Tibial nerve (tissue), 4 donors: ENCODE results near the gene MRPL23. TPM values are rescaled to one million over a fixed set of nuclear protein-coding genes. Genes with fewer than 3 reads are reported as not detected.

Experiments used
- DNase-seq, 2 donors: peaks; one replicate each; pipeline ENCODE4 v3.0.0-alpha.2; 2019; ENCODE audit warnings: low spot score in 2 of 2
- H3K27ac ChIP-seq, 4 donors: fragments of 200-600 bp; sonication (generic) in 3 of 4; one replicate each; pipeline ENCODE4 v1.5.1; 2017 to 2019; ENCODE audit warnings: mild to moderate bottlenecking in 1 of 4
- H3K27me3 ChIP-seq, 2 donors: fragments of 200-600 bp; sonication (generic) in 1 of 2; one replicate each; pipeline versions ENCODE4 v1.5.1 to v1.6.0; 2017 to 2019
- H3K36me3 ChIP-seq, 3 donors: fragments of 200-600 bp; sonication (generic); one replicate each; pipeline ENCODE4 v1.5.1; 2018 to 2019
- H3K4me1 ChIP-seq, 4 donors: fragments of 200-600 bp; sonication (generic) in 3 of 4; one replicate each; pipeline ENCODE4 v1.5.1; 2017 to 2019
- H3K4me3 ChIP-seq, 4 donors: fragments of 200-600 bp; sonication (generic) in 3 of 4; one replicate each; pipeline ENCODE4 v1.5.1; 2017 to 2019; ENCODE audit warnings: mild to moderate bottlenecking in 1 of 4, moderate library complexity in 1 of 4
- H3K9me3 ChIP-seq, 4 donors: fragments of 200-600 bp; sonication (generic) in 3 of 4; one replicate each; pipeline ENCODE4 v1.5.1; 2017 to 2019
- CTCF ChIP-seq, 5 experiments: fragments of 200-600 bp in 3 of 5; fragments of 450-650 bp in 2 of 5; sonication (generic) in 3 of 5; IDR thresholded peaks; one replicate each; pipeline ENCODE4 v1.5.1; 2016 to 2019; ENCODE audit warnings: antibody characterized with exemption in 5 of 5, mild to moderate bottlenecking in 3 of 5, moderate library complexity in 2 of 5
- EP300 ChIP-seq, 2 donors: sonication (generic); formaldehyde crosslinking; IDR thresholded peaks; one replicate each; pipeline ENCODE4 v1.6.1; 2017; ENCODE audit warnings: antibody characterized with exemption in 2 of 2, mild to moderate bottlenecking in 1 of 2
- POLR2A ChIP-seq, 2 donors: fragments of 450-650 bp; IDR thresholded peaks; one replicate each; pipeline ENCODE4 v1.6.1; 2017; ENCODE audit warnings: antibody characterized with exemption in 2 of 2, mild to moderate bottlenecking in 2 of 2, moderate library complexity in 2 of 2
- WGBS, 2 donors: methylation state at CpG; one replicate each; pipeline ENCODE4 v1.1.5; 2018; 5-methylcytosine and 5-hydroxymethylcytosine counted together
- total RNA-seq, 4 donors: library from RNA; depleted of rRNA; stranded (reverse); fragments of >200 nt; gene quantifications; one replicate each; pipeline ENCODE4 v1.1.0, GENCODE V29; 2016

MRPL23 gene
- total RNA-seq, 4 donors from 2014 or later = 81.9 to 139 (median 136) TPM

GRCh38 chr11:1964955-1965354 is 17.8 kb downstream of the MRPL23 start:
- no peaks in the 10 kb centered on the region for H3K27me3 ChIP-seq
- TF ChIP-seq CTCF (IDR thresholded peaks at IDR 0.05) = no peak
- TF ChIP-seq EP300 (IDR thresholded peaks at IDR 0.05) = no peak
- no peak for TF ChIP-seq POLR2A (IDR thresholded peaks at IDR 0.05)
- H3K4me3 ChIP-seq = no peak overlapping the region
- no peaks in the 10 kb centered on the region for H3K9me3 ChIP-seq
- H3K36me3 ChIP-seq = no peaks in the 10 kb centered on the region
- H3K4me1 ChIP-seq = no peaks in the 10 kb centered on the region
- no peak for DNase-seq
- no peak overlapping the region for H3K27ac ChIP-seq
- no CpG with 5 or more reads among the region's 20 CpGs for WGBS, 2 donors

GRCh38 chr11:1966531-1966930 is 19.4 kb downstream of the MRPL23 start:
- Histone ChIP-seq H3K27ac (no peak overlapping the region), H3K9me3 (no peaks in the 10 kb centered on the region)

GRCh38 chr11:1967641-1968225 is 20.6 kb downstream of the MRPL23 start:
- DNase-seq = no peak
- WGBS, 2 donors = no CpG with 5 or more reads among the region's 21 CpGs
- no peak overlapping the region for H3K27ac ChIP-seq

More at GRCh38 chr11:1966531-1966930, 19.4 kb downstream of the MRPL23 start:
- no peaks in the 10 kb centered on the region for H3K4me1 ChIP-seq
- TF ChIP-seq EP300 (IDR thresholded peaks at IDR 0.05) = no peak
- DNase-seq = no peak
- H3K36me3 ChIP-seq = no peaks in the 10 kb centered on the region
- WGBS, 2 donors = no CpG with 5 or more reads among the region's 18 CpGs
- H3K4me3 ChIP-seq = no peak overlapping the region
- H3K27me3 ChIP-seq = no peaks in the 10 kb centered on the region

GRCh38 chr11:1968454-1969002 is 21.4 kb downstream of the MRPL23 start:
- H3K27ac ChIP-seq = no peak overlapping the region
- DNase-seq = no peak
- TF ChIP-seq EP300 (IDR thresholded peaks at IDR 0.05) (no peak), POLR2A (IDR thresholded peaks at IDR 0.05) (no peak), CTCF (IDR thresholded peaks at IDR 0.05) (no peak)
- no CpG with 5 or more reads among the region's 24 CpGs for WGBS, 2 donors
- no peak overlapping the region for H3K4me3 ChIP-seq
- H3K27me3 ChIP-seq = no peaks in the 10 kb centered on the region
- no peaks in the 10 kb centered on the region for H3K9me3 ChIP-seq
- H3K4me1 ChIP-seq = no peaks in the 10 kb centered on the region
- no peaks in the 10 kb centered on the region for H3K36me3 ChIP-seq

More at GRCh38 chr11:1967641-1968225, 20.6 kb downstream of the MRPL23 start:
- H3K36me3 ChIP-seq = no peaks in the 10 kb centered on the region
- H3K27me3 ChIP-seq = no peaks in the 10 kb centered on the region
- no peak overlapping the region for H3K4me3 ChIP-seq
- no peak for TF ChIP-seq EP300 (IDR thresholded peaks at IDR 0.05)
- TF ChIP-seq CTCF (IDR thresholded peaks at IDR 0.05) = no peak
- TF ChIP-seq POLR2A (IDR thresholded peaks at IDR 0.05) = no peak
- H3K4me1 ChIP-seq = no peaks in the 10 kb centered on the region
- H3K9me3 ChIP-seq = no peaks in the 10 kb centered on the region

GRCh38 chr11:1969035-1969434 is 21.9 kb downstream of the MRPL23 start:
- H3K36me3 ChIP-seq = no peaks in the 10 kb centered on the region
- H3K27me3 ChIP-seq = no peaks in the 10 kb centered on the region
- TF ChIP-seq EP300 (IDR thresholded peaks at IDR 0.05) (no peak), CTCF (IDR thresholded peaks at IDR 0.05) (no peak), POLR2A (IDR thresholded peaks at IDR 0.05) (no peak)
- DNase-seq = no peak
- H3K9me3 ChIP-seq = no peaks in the 10 kb centered on the region
- H3K27ac ChIP-seq = no peak overlapping the region
- H3K4me3 ChIP-seq = no peak overlapping the region
- no peaks in the 10 kb centered on the region for H3K4me1 ChIP-seq
- WGBS, 2 donors = no CpG with 5 or more reads among the region's 21 CpGs
